Measurements from ENCODE around the gene LEFTY1.

DNA sequence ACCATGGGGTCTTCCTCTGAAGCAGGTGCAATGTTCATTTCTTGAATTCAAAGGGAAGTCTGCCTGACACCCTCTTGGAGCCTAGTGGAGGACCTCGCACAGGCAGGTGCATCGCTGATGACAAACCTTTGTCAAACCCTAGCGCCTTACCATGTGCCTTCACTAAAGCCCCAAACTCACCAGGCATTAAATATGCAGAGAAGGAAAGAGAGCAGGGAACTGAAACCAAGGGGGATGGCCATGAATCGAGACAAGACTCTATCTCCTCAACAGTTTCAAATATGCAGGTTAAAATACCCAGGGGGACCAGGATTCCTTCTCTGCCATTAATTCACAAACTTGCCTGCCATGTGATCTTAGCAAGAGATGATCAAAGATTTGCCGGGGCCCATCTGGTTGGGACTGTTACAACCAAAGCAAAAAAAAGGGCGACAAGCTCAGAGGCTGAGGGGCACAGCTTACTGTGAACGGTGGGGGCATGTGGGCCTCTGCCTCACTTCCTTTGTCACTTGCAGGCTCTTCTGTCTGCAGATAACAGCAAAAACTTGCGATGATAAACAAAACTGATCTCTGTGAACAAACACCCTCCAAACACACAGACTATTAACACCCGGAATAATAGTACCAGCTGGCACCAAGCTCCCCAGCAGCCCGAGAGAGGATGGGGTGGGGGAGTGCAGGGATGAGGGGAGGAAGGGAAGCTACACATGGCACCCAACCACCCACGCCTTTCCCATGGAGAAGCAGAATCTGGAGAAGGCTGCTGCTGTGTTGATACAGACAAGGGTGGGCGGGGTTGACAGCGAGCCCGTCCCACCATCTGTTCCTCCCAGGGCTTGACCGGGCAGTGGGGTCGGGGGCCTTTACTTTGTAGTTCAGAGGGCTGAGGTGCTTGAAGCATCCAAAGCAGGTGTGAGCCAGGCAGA is 40.7 kb downstream of the LEFTY1 start:
- TF ChIP-seq KDM1A (CRISPR knock-in tag; IDR thresholded peaks at IDR 0.05): no peak
- TF ChIP-seq MEIS1 (CRISPR knock-in tag; IDR thresholded peaks at IDR 0.05; ENCODE audit: borderline replicate concordance): no peak
- TF ChIP-seq, protein P1, sequence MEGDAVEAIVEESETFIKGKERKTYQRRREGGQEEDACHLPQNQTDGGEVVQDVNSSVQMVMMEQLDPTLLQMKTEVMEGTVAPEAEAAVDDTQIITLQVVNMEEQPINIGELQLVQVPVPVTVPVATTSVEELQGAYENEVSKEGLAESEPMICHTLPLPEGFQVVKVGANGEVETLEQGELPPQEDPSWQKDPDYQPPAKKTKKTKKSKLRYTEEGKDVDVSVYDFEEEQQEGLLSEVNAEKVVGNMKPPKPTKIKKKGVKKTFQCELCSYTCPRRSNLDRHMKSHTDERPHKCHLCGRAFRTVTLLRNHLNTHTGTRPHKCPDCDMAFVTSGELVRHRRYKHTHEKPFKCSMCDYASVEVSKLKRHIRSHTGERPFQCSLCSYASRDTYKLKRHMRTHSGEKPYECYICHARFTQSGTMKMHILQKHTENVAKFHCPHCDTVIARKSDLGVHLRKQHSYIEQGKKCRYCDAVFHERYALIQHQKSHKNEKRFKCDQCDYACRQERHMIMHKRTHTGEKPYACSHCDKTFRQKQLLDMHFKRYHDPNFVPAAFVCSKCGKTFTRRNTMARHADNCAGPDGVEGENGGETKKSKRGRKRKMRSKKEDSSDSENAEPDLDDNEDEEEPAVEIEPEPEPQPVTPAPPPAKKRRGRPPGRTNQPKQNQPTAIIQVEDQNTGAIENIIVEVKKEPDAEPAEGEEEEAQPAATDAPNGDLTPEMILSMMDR (CRISPR knock-in tag; IDR thresholded peaks at IDR 0.05): no peak
- TF ChIP-seq GLMP (CRISPR knock-in tag; IDR thresholded peaks at IDR 0.05; ENCODE audit: borderline replicate concordance): no peak
- TF ChIP-seq TAF1 (CRISPR knock-in tag; IDR thresholded peaks at IDR 0.05): no peak
- no peak for TF ChIP-seq SRF (IDR thresholded peaks at IDR 0.05; ENCODE audit: low read depth, low read length)
- no peak for TF ChIP-seq BCL3 (CRISPR knock-in tag; IDR thresholded peaks at IDR 0.05)
- no peak for TF ChIP-seq TOPORS (CRISPR knock-in tag; IDR thresholded peaks at IDR 0.05)
- TF ChIP-seq ZBTB1 (CRISPR knock-in tag; IDR thresholded peaks at IDR 0.05; ENCODE audit: borderline replicate concordance): no peak
- no peak for TF ChIP-seq AKAP8 (CRISPR knock-in tag; IDR thresholded peaks at IDR 0.05)
- TF ChIP-seq KMT2A (CRISPR knock-in tag; IDR thresholded peaks at IDR 0.05): no peak
- no peak for TF ChIP-seq MAFK (conservative IDR thresholded peaks at IDR 0.05 in 1 of 2, IDR thresholded peaks at IDR 0.05 in 1 of 2; ENCODE audit: low read length in 2 of 2)
